HG03280 (cell line): Measurements from ENCODE around the gene MYL4.
"Not testable (repeated sequence)": the region's sequence is repeated elsewhere in the genome, so short reads cannot be mapped to it uniquely, and the experiment has no call there.

ENCODE experiments used
- ATAC-seq: cut with Tn5 transposase; IDR thresholded peaks from one replicate; pipeline ENCODE4 v1.9.1; 2021; ENCODE audit warnings: mild to moderate bottlenecking, moderate library complexity; ENCODE audit not compliant: unreplicated experiment

The MYL4 gene

DNA sequence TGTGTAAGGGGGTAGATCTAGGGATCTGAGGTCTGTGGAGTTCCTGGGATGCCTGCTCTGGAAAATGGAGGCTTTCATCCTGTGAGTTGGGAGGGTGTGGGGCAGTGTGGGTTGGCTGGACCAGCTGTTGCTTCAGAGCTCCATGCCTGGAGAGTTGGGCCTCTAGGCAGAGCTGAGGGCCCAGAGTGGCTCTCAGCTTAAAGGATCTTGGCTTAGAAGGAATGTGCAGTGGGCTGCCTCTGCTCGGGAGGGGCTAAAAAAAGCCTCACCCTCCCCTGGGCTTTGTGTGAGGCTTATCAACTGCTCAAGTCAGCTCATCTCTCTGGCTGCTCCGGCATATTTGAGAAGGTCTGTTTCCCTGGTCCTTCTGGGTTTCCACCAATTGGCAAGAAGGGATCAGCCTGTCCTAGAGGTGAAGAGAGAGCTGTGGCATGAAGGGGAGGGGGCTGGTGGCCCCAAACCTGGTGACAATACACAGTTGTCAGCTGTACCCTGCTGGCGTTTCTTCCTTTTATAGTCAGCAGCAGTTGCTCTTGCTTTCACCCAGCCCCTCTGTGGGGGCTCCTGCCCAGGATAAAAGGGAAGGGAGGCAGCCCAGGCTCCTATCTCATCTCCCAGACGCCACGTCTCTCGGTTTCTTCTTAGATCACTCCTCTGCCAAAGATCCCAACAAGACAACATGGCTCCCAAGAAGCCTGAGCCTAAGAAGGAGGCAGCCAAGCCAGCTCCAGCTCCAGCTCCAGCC lies at the start of gene MYL4:
TSS of gene MYL4 (plus strand) at position 605 of the 745 bp plus-strand sequence. CDS start at position 680, 75 bp downstream.
- ATAC-seq: no peak

- ATAC-seq: no peak
These were observed 47.0 kb upstream of the MYL4 start for GRCh38 chr17:47162013-47162622.

GRCh38 chr17:47164263-47164662 lies 44.9 kb upstream of the MYL4 start:
- ATAC-seq: no peak

- ATAC-seq: no peak
These were observed 44.0 kb upstream of the MYL4 start for GRCh38 chr17:47165137-47165536.

GRCh38 chr17:47166854-47167253 lies 42.3 kb upstream of the MYL4 start:
- not testable (repeated sequence) for ATAC-seq

GRCh38 chr17:47168896-47169295 lies 40.3 kb upstream of the MYL4 start:
- not testable (repeated sequence) for ATAC-seq

DNA sequence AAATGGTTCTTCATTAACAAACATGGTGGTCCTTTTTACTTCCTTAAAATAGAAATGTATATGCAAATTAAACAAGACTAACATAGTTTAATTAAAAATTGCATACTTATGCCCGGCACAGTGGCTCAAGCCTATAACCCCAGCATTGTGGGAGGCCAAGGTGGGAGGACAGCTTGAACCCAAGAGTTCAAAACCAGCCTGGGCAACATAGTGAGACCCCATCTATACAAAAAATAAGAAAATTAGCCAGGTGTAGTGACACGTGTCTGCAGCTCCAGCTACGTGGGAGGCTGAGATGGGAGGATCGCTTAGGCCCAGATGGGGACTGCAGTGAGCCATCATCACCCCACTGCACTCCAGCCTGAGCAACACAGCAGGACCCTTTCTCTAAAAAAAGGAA lies 38.4 kb upstream of the MYL4 start:
- ATAC-seq: no peak

- ATAC-seq: no peak
These were observed 36.2 kb upstream of the MYL4 start for GRCh38 chr17:47172696-47173565.

GRCh38 chr17:47174823-47175222 lies 34.3 kb upstream of the MYL4 start:
- ATAC-seq: not testable (repeated sequence)

DNA sequence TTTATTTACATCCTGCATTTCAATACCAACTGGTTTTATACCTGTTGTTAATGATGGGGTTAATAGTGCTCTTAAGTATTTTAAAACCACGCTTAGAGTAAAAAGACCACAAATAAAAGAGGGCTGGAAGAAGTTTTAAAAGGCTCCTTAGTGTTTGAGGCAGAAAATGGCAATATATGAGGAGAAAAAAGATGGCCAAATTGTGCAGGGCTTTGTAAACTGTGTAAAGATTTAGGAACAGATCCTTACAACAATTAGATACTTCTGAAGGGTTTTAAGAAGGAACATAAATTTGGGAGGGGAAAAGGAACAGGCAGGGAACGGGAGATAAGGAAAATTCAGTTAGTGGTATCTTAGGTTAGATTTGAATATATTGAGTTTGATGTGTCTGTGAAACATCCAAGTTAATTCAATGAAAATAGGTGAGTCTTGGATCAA lies 32.7 kb upstream of the MYL4 start:
- no peak for ATAC-seq

GRCh38 chr17:47177261-47177660 lies 31.9 kb upstream of the MYL4 start:
- no peak for ATAC-seq

DNA sequence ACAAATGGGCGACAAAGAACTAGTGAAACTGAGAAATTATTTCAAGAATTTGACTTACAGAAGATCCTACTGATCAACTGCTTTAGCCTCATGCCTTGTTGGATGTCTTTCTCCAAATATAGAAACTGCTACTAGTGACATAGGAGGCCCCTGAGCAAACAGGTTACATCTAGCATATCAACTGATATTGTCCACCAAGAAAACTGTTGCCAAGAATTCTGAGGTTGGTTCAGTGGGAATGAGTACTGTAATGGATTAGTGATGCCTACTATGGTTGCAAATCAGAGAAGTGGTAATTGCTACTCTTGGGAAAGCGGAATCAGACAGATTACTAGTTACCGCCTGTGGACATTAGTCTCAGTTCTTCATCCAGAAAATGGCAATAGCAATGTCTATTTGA lies 30.0 kb upstream of the MYL4 start:
- no peak for ATAC-seq

DNA sequence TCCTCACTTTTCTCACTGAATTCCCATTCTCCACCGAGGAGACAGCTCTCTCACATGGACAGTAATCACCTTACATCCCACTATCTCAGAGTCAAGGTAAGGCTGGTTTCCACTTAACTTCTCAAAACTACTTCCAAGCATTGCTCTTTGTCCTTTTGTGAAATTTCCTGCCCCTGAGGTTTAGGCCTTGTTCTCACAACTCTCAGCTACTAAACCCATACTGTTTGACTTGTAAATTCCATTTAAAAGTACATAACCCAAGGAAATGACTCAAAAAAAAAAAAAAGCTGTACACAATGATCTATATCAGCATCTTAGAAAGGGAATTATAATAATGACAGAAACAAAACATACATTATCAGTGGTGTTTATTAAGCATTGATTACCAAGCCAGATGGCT lies 28.8 kb upstream of the MYL4 start:
- no peak for ATAC-seq

- ATAC-seq: not testable (repeated sequence)
These were observed 28.2 kb upstream of the MYL4 start for GRCh38 chr17:47180988-47181387.

DNA sequence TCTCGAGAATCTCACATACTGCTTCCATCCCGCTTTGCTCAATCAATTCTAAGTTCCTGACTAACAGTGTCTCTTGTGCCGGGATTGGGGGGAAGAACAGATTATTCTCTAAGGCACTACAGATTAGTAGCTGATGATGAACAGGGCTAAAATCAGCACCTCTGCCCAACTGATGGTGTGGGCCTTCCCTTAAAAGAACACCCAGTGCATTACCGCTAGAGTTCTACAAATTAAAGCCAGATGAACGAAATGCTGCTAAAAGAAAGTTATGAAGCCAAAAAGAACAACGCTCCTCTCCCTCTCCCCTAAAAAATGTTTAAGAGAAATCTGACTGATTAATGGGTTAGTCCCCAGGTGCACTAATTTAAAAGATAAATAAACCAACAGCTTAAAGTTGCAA lies 24.5 kb upstream of the MYL4 start:
- ATAC-seq: no peak

GRCh38 chr17:47188271-47188875 lies 20.8 kb upstream of the MYL4 start:
- no peak for ATAC-seq

DNA sequence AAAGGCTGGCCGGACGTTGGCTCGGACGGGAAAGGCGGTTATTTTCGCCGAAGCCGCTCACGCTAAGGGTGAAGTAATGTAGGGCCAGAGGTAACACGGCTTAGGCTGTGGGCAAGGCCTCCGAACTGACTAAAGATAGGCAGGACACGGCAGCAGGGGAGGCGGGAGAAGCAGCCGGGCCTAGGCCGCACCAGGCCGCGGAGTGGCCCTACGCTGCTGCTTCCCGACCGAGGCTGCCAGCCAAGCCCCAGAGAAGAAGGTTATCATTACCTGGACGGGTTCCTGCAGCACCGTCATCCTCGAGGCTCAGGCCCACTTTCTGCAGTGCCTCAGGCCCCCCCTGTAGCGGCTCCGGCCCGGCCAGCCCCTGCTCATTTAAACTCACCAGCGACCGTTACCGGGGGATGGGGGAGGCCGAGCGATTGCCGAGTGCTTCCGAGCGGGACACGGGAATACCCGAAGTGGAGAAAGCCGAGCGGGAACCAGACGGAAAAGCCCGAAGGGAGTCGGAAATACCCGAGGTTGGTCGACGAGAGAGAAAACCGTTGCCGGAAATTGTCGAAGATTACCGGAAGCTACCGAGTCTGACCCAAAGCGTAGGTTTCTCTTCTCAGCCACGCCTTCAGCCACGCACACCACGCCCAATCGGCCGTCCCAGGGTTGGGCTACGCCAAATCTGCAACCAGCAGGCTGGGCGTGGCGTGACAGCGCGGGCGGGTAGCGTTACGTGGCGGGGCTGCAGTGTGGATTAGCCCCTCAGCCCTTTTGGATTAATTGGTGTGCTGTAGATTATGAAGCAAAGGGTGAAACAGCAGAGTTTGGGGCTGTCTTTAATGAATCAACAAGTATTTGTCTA lies 20.0 kb upstream of the MYL4 start, which contains the start of gene CDC27:
TSS of gene CDC27 (minus strand) at position 420 of the 856 bp plus-strand sequence. CDS start at position 297, 123 bp downstream.
- ATAC-seq: peak; percentile 92

DNA sequence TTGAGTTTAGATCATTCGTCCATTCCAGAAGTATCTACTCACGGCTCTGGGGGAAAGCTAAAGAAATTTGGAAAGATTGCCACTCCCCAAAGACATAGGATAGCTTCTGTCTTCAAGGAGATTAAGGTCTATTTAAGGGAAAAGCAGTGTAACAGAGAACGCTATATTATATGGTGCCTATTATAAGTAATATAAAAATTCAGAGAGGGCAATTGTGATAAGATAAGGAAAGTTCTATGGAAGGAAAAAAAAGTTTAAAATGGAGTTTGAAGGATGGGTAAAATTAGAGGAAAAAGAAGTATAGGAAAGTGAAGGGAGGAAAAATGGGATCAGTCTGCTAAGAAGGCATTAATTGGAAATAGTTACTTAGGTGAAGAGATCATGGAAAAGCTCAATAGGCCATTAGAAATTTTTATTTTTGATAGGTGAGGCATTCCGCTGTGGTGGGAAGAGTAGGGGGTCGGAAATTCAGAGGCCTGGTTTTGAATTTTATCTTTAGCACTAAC lies 19.4 kb upstream of the MYL4 start:
- ATAC-seq: no peak

GRCh38 chr17:47190243-47190642 lies 18.9 kb upstream of the MYL4 start:
- no peak for ATAC-seq

DNA sequence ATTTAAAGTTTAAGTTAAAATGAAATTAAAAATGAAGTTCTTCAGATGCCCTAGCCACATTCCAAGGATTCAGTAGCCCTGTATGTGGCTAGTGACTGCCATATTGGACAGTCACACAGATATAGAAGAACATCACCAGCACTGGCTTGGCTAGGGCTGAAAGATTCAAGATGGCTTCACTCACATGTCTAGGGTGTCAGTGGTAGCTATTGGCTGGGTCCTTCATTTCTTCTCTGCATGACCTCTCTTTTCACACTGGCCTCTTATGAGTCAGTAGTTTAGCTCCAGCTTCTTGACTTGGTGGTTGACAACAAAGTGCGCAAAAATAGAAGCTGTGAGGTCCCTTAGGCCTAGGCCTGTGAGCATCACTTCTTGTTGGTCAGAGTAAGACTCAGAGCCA lies 18.4 kb upstream of the MYL4 start:
- ATAC-seq: no peak
